Cardiac fibroblast (primary cell): ENCODE data around the gene SFXN3.

Source experiments
- DNase-seq, 2 donors: peaks; one replicate each; pipeline versions ENCODE4 v3.0.0 to v3.0.0-alpha.2; 2010; ENCODE audit warnings: low read depth in 2 of 2
- H3K4me3 ChIP-seq, 2 donors: replicated peaks in 1 of 2; 1 replicate in 1 of 2; 2 replicates in 1 of 2; pipeline ENCODE4 v1.5.1; 2011; ENCODE audit warnings: low read depth in 2 of 2, low read length in 2 of 2, mild to moderate bottlenecking in 2 of 2, moderate library complexity in 1 of 2
- TF ChIP-seq, protein P1 (sequence below): IDR thresholded peaks from one replicate; pipeline ENCODE4 v1.5.1; 2011; ENCODE audit warnings: low read depth, mild to moderate bottlenecking, low read length, inconsistent platforms

SFXN3 gene

DNA sequence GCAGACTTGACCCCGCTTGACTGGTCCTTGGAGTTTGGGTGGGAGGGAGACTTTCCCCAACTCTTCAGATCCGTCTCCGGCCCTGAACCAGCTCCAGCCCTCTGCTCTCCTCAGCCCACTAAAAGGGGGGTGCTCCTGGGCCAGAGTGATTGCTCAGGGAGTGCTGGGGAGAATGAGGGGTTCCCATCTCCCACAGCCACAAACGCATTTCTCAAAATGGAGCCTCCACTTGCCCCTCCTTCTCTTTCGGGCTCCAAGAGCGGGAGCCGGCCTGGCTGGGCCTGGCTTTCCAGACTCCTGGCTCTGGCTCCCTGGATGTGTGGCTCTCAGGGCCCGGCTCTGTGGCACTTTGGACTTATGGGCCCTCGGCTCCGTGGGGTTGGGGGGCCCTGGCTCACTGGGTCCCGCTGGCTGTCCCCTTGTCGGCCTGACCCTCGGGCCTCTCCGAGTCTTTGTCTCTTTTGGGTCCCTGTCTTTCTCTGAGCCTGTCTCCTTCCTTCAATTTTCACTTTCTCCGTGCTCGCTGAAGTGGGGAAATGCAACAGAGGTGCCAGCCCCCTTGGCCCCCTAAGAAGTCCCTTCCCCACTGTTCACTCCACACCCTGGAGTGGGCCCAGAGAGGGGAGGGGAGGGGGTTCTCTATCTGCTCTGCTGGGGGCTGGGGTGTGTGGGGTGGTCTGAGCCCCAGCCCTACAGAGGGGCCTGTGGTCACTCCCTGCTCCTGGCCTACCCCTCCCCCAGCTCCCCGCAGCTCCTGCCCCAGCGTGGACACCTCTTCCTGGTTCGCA, 30.7 kb upstream of the SFXN3 start:
- peak overlapping the region; percentile 79 to 82 for H3K4me3 ChIP-seq
- DNase-seq: peak in 1 of 2 donors; percentile 26
- TF ChIP-seq, protein P1, sequence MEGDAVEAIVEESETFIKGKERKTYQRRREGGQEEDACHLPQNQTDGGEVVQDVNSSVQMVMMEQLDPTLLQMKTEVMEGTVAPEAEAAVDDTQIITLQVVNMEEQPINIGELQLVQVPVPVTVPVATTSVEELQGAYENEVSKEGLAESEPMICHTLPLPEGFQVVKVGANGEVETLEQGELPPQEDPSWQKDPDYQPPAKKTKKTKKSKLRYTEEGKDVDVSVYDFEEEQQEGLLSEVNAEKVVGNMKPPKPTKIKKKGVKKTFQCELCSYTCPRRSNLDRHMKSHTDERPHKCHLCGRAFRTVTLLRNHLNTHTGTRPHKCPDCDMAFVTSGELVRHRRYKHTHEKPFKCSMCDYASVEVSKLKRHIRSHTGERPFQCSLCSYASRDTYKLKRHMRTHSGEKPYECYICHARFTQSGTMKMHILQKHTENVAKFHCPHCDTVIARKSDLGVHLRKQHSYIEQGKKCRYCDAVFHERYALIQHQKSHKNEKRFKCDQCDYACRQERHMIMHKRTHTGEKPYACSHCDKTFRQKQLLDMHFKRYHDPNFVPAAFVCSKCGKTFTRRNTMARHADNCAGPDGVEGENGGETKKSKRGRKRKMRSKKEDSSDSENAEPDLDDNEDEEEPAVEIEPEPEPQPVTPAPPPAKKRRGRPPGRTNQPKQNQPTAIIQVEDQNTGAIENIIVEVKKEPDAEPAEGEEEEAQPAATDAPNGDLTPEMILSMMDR: no peak

DNA sequence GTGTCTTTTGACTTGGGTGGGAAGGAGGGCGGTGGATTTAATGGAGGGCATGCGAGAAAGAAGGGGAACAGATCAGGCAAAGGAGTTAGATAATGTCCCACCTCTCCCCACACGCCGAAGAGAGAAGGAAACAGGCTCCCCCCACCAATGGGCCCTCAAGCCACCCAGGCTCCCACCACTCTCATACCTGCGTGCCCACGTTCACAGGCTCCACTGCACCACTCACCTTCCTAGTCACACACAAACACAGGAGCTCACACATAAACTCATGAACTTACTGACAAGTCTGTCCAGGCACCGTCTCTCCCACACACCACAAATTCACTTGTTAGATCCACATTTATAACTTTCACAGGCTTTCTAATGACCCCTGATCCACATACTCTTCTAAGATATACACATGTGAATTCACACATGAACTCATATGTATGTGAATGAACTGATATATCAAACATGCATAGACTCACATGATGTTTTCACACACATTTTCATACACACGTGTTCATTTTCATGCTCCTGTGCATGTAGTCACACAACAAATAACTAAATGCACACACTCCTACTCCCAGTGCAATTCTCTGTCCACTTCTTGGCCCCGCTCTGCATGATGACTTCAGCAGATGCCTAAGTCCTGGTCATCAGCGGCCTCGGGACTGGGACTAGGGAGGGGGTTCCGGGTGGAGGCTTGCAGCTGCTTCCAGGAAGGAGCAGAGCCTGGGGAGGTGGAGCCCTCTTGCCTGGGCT, 29.9 kb upstream of the SFXN3 start:
- DNase-seq: peak; percentile 94 to 95
- TF ChIP-seq, protein P1: no peak
- peak overlapping the region; percentile 79 to 82 for H3K4me3 ChIP-seq

DNA sequence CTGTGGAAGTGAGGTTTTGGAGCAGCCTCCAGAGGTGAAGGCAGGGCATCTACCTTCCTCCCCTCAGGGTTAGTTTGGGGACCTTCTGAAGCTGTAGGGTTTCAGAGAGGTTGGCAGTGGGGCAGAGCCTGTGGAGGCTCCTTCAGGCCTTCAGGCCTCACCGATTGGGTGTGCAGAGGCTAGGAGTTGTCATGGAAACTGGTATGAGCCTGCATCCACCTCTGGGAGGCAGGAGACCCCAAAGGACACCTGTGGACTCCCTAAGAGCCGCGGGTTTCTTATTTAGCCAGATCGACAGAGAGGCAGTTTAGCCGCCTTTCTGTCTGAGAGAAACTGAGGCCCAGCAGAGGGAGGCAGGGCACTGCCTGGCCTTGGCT, 29.4 kb upstream of the SFXN3 start:
- no peak for DNase-seq
- TF ChIP-seq, protein P1: no peak
- H3K4me3 ChIP-seq: peak overlapping the region; percentile 79 to 82

DNA sequence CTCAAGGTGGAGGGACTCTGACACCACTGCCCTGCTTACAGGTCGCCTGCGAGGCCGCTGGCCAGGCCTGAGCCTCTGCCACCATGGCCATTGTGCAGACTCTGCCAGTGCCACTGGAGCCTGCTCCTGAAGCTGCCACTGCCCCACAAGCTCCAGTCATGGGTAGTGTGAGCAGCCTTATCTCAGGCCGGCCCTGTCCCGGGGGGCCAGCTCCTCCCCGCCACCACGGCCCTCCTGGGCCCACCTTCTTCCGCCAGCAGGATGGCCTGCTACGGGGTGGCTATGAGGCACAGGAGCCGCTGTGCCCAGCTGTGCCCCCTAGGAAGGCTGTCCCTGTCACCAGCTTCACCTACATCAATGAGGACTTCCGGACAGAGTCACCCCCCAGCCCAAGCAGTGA, 28.6 kb upstream of the SFXN3 start:
- DNase-seq: no peak
- no peak overlapping the region for H3K4me3 ChIP-seq
- TF ChIP-seq, protein P1: no peak

GRCh38 chr10:101003639-101004206, 27.3 kb upstream of the SFXN3 start:
- TF ChIP-seq, protein P1: no peak
- no peak for DNase-seq
- H3K4me3 ChIP-seq: no peak overlapping the region

- no peak overlapping the region for H3K4me3 ChIP-seq
- no peak for DNase-seq
- TF ChIP-seq, protein P1: no peak
These were observed 25.7 kb upstream of the SFXN3 start for GRCh38 chr10:101005361-101005760.
